ENCODE results near the gene SSX2B. TPM values are rescaled to one million over a fixed set of nuclear protein-coding genes. Genes with fewer than 3 reads are reported as not detected.
"Not testable (repeated sequence)": the region's sequence is repeated elsewhere in the genome, so short reads cannot be mapped to it uniquely, and the experiment has no call there.

Gene SSX2B
- total RNA-seq (not detected), polyA plus RNA-seq (not detected)

- not testable (repeated sequence) for H3K4me3 ChIP-seq (ENCODE audit: low read depth in 1 of 3, low read length in 3 of 3); H3K36me3 ChIP-seq (ENCODE audit: control insufficient read depth in 4 of 4, insufficient read depth in 3 of 4, low read depth in 1 of 4, low read length in 3 of 4); H3K9me3 ChIP-seq (ENCODE audit: control insufficient read depth in 4 of 4, low read length in 3 of 4); H3K27ac ChIP-seq (ENCODE audit: low read depth in 1 of 2, low read length in 2 of 2); DNase-seq (ENCODE audit: low spot score); H3K27me3 ChIP-seq (ENCODE audit: control insufficient read depth in 4 of 4, insufficient read depth in 4 of 4, low read length in 3 of 4); H3K9ac ChIP-seq (ENCODE audit: low read depth in 1 of 2, low read length in 2 of 2); H3K4me1 ChIP-seq (ENCODE audit: control insufficient read depth in 4 of 4, insufficient read depth in 4 of 4, low read length in 3 of 4)
- WGBS, result no CpG with 5 or more reads among the region's 13 CpGs
These were observed at the start of gene SSX2B for GRCh38 chrX:52750952-52751351. Gene SSX2B, plus strand, starts transcription at chrX:52751252. Its CDS starts 1,429 bp downstream, at chrX:52752681.

- H3K27me3 ChIP-seq (ENCODE audit: control insufficient read depth in 4 of 4, insufficient read depth in 4 of 4, low read length in 3 of 4); H3K4me1 ChIP-seq (ENCODE audit: control insufficient read depth in 4 of 4, insufficient read depth in 4 of 4, low read length in 3 of 4); H3K9ac ChIP-seq (ENCODE audit: low read depth in 1 of 2, low read length in 2 of 2); DNase-seq (ENCODE audit: low spot score); H3K4me3 ChIP-seq (ENCODE audit: low read depth in 1 of 3, low read length in 3 of 3); H3K27ac ChIP-seq (ENCODE audit: low read depth in 1 of 2, low read length in 2 of 2); H3K36me3 ChIP-seq (ENCODE audit: control insufficient read depth in 4 of 4, insufficient read depth in 3 of 4, low read depth in 1 of 4, low read length in 3 of 4); H3K9me3 ChIP-seq (ENCODE audit: control insufficient read depth in 4 of 4, low read length in 3 of 4): not testable (repeated sequence)
- WGBS, result no CpG with 5 or more reads among the region's 13 CpGs
These were observed 44.0 kb upstream of the SSX2B start, which contains the start of gene SSX2 for GRCh38 chrX:52707078-52707477. Gene SSX2, minus strand, starts transcription at chrX:52707178. Its CDS starts 1,429 bp downstream, at chrX:52705749.

- H3K4me3 ChIP-seq (ENCODE audit: low read depth in 1 of 3, low read length in 3 of 3); H3K9me3 ChIP-seq (ENCODE audit: control insufficient read depth in 4 of 4, low read length in 3 of 4); DNase-seq (ENCODE audit: low spot score); H3K27ac ChIP-seq (ENCODE audit: low read depth in 1 of 2, low read length in 2 of 2); H3K27me3 ChIP-seq (ENCODE audit: control insufficient read depth in 4 of 4, insufficient read depth in 4 of 4, low read length in 3 of 4); H3K4me1 ChIP-seq (ENCODE audit: control insufficient read depth in 4 of 4, insufficient read depth in 4 of 4, low read length in 3 of 4); H3K9ac ChIP-seq (ENCODE audit: low read depth in 1 of 2, low read length in 2 of 2); H3K36me3 ChIP-seq (ENCODE audit: control insufficient read depth in 4 of 4, insufficient read depth in 3 of 4, low read depth in 1 of 4, low read length in 3 of 4): not testable (repeated sequence)
- no CpG with 5 or more reads among the region's 5 CpGs for WGBS
These were observed 14.9 kb downstream of the SSX2B start for GRCh38 chrX:52765983-52766382.

- WGBS, result 84% methylated on average over 9 of the region's 11 CpGs
- H3K36me3 ChIP-seq (ENCODE audit: control insufficient read depth in 4 of 4, insufficient read depth in 3 of 4, low read depth in 1 of 4, low read length in 3 of 4); DNase-seq (ENCODE audit: low spot score): not testable (repeated sequence)
These were observed 22.5 kb downstream of the SSX2B start for GRCh38 chrX:52773504-52773903.

GRCh38 chrX:52797327-52797726 lies 46.3 kb downstream of the SSX2B start, which contains the start of gene SPANXN5:
Gene SPANXN5, minus strand, starts transcription at chrX:52797427. Its CDS starts 79 bp downstream, at chrX:52797348.
- not testable (repeated sequence) for H3K4me3 ChIP-seq (ENCODE audit: low read depth in 1 of 3, low read length in 3 of 3); H3K36me3 ChIP-seq (ENCODE audit: control insufficient read depth in 4 of 4, insufficient read depth in 3 of 4, low read depth in 1 of 4, low read length in 3 of 4); H3K27me3 ChIP-seq (ENCODE audit: control insufficient read depth in 4 of 4, insufficient read depth in 4 of 4, low read length in 3 of 4); H3K27ac ChIP-seq (ENCODE audit: low read depth in 1 of 2, low read length in 2 of 2); H3K9ac ChIP-seq (ENCODE audit: low read depth in 1 of 2, low read length in 2 of 2); H3K9me3 ChIP-seq (ENCODE audit: control insufficient read depth in 4 of 4, low read length in 3 of 4); DNase-seq (ENCODE audit: low spot score); H3K4me1 ChIP-seq (ENCODE audit: control insufficient read depth in 4 of 4, insufficient read depth in 4 of 4, low read length in 3 of 4)
- 84% methylated on average over 2 of the region's 2 CpGs for WGBS

More at GRCh38 chrX:52773504-52773903, 22.5 kb downstream of the SSX2B start:
- H3K9me3 ChIP-seq (ENCODE audit: control insufficient read depth in 4 of 4, low read length in 3 of 4); H3K4me1 ChIP-seq (ENCODE audit: control insufficient read depth in 4 of 4, insufficient read depth in 4 of 4, low read length in 3 of 4); H3K27me3 ChIP-seq (ENCODE audit: control insufficient read depth in 4 of 4, insufficient read depth in 4 of 4, low read length in 3 of 4); H3K9ac ChIP-seq (ENCODE audit: low read depth in 1 of 2, low read length in 2 of 2); H3K4me3 ChIP-seq (ENCODE audit: low read depth in 1 of 3, low read length in 3 of 3); H3K27ac ChIP-seq (ENCODE audit: low read depth in 1 of 2, low read length in 2 of 2): not testable (repeated sequence)

- not testable (repeated sequence) for H3K27me3 ChIP-seq (ENCODE audit: control insufficient read depth in 4 of 4, insufficient read depth in 4 of 4, low read length in 3 of 4); H3K36me3 ChIP-seq (ENCODE audit: control insufficient read depth in 4 of 4, insufficient read depth in 3 of 4, low read depth in 1 of 4, low read length in 3 of 4); DNase-seq (ENCODE audit: low spot score); H3K4me1 ChIP-seq (ENCODE audit: control insufficient read depth in 4 of 4, insufficient read depth in 4 of 4, low read length in 3 of 4); H3K4me3 ChIP-seq (ENCODE audit: low read depth in 1 of 3, low read length in 3 of 3); H3K9ac ChIP-seq (ENCODE audit: low read depth in 1 of 2, low read length in 2 of 2); H3K9me3 ChIP-seq (ENCODE audit: control insufficient read depth in 4 of 4, low read length in 3 of 4); H3K27ac ChIP-seq (ENCODE audit: low read depth in 1 of 2, low read length in 2 of 2)
- WGBS, result 72% methylated on average over 2 of the region's 2 CpGs
These were observed 53.8 kb downstream of the SSX2B start for GRCh38 chrX:52804876-52805275.

Small RNA genes lying within 50 kb of the gene (small RNA-seq; reads per million reads assigned to genes)
- not detected for gene AC244505.3
- gene AC244505.5, result not detected
- not detected for gene AC244505.6
- not detected for gene AC244505.7

Other genes with a start within 250 kb of the SSX2B start
- gene XAGE1B, start 234.2 kb upstream of the SSX2B start, total RNA-seq, result not detected
- not detected for gene XAGE1B, start 234.2 kb upstream of the SSX2B start, polyA plus RNA-seq
- gene SSX7, start 96.4 kb upstream of the SSX2B start, total RNA-seq, result not detected
- not detected for gene SSX7, start 96.4 kb upstream of the SSX2B start, polyA plus RNA-seq
- gene SSX2, start 44.1 kb upstream of the SSX2B start, total RNA-seq, result not detected
- not detected for gene SSX2, start 44.1 kb upstream of the SSX2B start, polyA plus RNA-seq
- not detected for gene SPANXN5, start 46.2 kb downstream of the SSX2B start, total RNA-seq
- not detected for gene SPANXN5, start 46.2 kb downstream of the SSX2B start, polyA plus RNA-seq
- not detected for gene XAGE5, start 60.0 kb downstream of the SSX2B start, total RNA-seq
- gene XAGE5, start 60.0 kb downstream of the SSX2B start, polyA plus RNA-seq, result not detected
- gene XAGE3, start 116.8 kb downstream of the SSX2B start, total RNA-seq, result not detected
- under 1 TPM in 1 of 2 donors, not detected in 1; 0.61 TPM for gene XAGE3, start 116.8 kb downstream of the SSX2B start, polyA plus RNA-seq
- 1 to 10 TPM; 3.5 to 8.8 TPM for gene FAM156B, start 146.1 kb downstream of the SSX2B start, total RNA-seq
- 1 to 10 TPM; 4.2 to 5.2 TPM for gene FAM156B, start 146.1 kb downstream of the SSX2B start, polyA plus RNA-seq
- gene FAM156A, start 207.3 kb downstream of the SSX2B start, total RNA-seq, result 10 to 100 TPM in 1 of 2 donors, 1 to 10 TPM in 1; 2.7 to 12.6 TPM
- 1 to 10 TPM; 4.1 to 7.7 TPM for gene FAM156A, start 207.3 kb downstream of the SSX2B start, polyA plus RNA-seq

Data from liver (tissue), 10 donors.